RCC 7860 (cell line): ENCODE results near the gene UPK3BL2.
"Not testable (repeated sequence)": the region's sequence is repeated elsewhere in the genome, so short reads cannot be mapped to it uniquely, and the experiment has no call there.

Experiments
- DNase-seq: peaks from one replicate; pipeline ENCODE4 v3.0.0-alpha.2; 2015; ENCODE audit warnings: low spot score
- FAIRE-seq: peaks from 2 replicates; lab custom pipeline; 2012; peaks lifted over from hg19 to GRCh38; lab: Jason Lieb, UNC

UPK3BL2 gene, protein sequence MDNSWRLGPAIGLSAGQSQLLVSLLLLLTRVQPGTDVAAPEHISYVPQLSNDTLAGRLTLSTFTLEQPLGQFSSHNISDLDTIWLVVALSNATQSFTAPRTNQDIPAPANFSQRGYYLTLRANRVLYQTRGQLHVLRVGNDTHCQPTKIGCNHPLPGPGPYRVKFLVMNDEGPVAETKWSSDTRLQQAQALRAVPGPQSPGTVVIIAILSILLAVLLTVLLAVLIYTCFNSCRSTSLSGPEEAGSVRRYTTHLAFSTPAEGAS

DNA sequence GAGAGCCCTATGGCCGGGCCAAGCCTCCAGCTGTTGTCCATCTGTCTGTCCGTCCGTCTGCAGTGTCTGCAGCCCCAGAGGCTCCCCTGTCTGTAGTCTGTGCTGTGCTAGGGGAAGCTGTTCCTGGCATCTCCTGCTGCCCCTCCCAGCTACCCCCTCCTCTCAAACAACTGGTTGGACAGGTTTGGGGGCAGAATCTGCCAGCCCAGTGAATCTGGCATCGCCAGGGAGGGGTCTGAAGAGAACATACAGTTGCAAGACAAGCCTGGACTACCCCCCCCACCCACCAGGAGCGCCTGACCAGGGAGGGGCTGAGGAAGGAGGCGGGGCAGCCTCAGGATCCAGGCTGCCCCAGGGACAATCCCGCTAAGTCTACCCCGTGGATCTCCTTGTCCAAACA is at the start of gene UPK3BL2:
Gene UPK3BL2, minus strand, starts transcription at position 101 of the 400 bp plus-strand sequence. Its CDS starts 60 bp downstream, at position 41.
- not testable (repeated sequence) for DNase-seq, FAIRE-seq

GRCh38 chr7:102592477-102593019 is 49.1 kb upstream of the UPK3BL2 start:
- not testable (repeated sequence) for FAIRE-seq, DNase-seq

DNA sequence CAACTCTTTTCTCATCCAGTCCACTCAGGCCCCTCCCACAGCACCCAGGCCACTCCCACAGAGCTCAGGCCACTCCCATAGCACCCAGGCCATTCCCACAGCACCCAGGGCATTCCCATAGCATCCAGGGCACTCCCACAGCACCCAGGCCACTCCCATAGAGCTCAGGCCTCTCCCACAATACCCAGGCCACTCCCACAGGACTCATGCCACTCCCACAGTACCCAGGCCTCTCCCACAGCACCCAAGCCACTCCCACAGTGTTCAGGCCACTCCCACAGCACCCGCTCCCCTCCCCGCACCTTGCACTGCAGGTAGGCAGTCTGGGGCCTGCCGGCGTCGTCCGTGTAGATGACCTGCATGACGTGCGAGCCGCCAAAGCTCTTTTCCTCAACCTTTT is 46.4 kb upstream of the UPK3BL2 start:
- not testable (repeated sequence) for FAIRE-seq, DNase-seq

GRCh38 chr7:102583495-102583894 is 40.0 kb upstream of the UPK3BL2 start:
- DNase-seq, FAIRE-seq: not testable (repeated sequence)

DNA sequence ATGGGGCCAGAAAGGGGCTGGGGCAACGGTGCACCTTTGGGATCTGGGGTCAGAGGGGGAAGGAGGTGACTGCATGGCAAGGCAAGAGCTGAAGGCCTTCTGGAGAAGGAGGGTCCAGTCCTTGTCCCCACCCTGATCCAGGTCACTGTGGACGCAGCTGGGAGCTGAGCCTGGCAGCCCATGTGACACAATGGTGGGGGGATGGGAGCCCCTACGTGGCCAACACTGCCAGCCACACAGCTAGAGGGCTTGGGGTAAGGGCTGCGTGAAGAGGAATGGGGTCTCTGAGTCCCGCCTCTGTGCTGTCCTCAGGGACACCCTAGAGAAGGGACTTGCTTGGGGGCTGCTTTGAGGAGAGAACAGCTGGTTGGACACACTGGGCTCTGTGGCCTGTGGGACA is 38.2 kb upstream of the UPK3BL2 start:
- DNase-seq, FAIRE-seq: not testable (repeated sequence)

GRCh38 chr7:102578486-102578885 is 35.0 kb upstream of the UPK3BL2 start:
- FAIRE-seq, DNase-seq: not testable (repeated sequence)

DNA sequence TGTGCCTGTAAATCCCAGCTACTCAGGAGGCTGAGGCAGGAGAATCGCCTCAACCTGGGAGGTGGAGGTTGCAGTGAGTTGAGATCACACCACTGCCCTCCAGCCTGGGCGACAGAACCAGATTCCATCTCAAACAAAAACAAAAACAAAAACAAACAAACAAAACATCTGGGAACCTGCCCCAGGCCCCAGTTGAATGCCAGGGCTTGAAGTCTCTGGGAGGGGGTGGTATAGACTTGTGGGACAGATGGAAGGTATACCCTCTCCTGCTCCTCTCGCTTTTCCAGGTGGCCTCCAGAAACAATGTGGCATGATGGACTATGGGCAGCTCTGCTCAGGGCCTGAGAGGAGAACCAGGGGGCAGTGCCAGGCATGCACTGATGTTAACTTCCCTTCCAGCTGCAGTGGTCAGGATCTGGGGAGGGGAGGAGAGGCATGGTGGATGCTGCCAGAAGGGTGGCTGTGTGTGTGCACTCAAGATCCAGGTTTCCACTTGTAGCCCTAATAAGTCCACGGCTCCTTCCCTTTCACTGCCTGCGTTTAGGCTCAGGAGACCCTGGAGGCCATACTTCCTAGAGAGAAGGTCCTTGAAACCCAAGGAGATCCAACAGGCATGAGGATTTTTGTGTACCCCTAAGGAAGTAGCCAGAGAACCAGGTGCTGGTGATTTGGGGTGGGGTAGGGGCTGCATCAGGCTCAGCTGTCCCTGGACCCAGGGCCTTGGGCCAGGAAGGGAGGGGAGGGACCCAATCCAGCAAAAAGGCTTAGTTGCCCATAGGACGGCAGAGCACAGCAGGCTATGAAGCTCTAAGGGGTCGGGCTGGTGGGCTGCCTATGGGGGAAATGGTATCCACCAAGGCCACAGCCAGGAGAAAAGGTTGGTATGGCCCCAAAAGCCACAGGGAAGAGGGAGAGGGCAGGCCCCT is 34.1 kb upstream of the UPK3BL2 start:
- not testable (repeated sequence) for DNase-seq, FAIRE-seq

DNA sequence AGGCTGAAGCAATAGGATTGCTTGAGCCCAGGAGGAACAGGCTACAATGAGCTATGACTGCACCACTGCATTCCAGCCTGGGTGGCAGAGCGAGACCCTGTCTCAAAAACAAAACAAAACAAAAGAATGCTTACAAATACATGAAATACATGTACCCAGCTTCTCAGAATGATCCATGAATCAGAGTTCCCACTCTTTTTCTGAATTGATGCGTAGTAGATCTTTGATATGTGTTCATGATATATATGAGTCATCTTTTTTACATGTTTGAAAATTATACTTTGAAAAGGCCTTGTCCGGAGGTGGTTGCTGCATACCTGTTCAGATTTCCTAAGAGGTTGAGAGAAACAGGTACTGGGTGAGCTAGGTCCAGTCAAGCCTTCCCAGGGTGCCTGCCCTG is 32.9 kb upstream of the UPK3BL2 start:
- DNase-seq, FAIRE-seq: not testable (repeated sequence)

DNA sequence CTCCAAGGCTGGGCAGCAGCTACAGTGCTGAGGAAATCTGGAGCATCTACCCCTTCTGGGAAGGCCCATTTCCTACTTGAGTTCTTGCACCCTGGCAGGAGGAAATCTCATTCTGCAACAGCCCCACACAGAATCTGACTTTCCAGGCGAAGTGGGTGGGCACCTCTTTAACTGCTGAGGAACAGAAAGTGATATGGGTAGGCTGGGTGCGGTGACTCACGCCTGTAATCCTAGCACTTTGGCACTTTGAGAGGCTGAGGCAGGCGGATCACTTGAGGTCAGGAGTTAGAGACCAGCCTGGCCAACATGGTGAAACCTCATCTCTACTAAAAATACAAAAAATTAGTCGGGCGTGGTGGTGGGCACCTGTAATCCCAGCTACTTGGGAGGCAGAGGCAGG is 31.1 kb upstream of the UPK3BL2 start:
- not testable (repeated sequence) for FAIRE-seq, DNase-seq

DNA sequence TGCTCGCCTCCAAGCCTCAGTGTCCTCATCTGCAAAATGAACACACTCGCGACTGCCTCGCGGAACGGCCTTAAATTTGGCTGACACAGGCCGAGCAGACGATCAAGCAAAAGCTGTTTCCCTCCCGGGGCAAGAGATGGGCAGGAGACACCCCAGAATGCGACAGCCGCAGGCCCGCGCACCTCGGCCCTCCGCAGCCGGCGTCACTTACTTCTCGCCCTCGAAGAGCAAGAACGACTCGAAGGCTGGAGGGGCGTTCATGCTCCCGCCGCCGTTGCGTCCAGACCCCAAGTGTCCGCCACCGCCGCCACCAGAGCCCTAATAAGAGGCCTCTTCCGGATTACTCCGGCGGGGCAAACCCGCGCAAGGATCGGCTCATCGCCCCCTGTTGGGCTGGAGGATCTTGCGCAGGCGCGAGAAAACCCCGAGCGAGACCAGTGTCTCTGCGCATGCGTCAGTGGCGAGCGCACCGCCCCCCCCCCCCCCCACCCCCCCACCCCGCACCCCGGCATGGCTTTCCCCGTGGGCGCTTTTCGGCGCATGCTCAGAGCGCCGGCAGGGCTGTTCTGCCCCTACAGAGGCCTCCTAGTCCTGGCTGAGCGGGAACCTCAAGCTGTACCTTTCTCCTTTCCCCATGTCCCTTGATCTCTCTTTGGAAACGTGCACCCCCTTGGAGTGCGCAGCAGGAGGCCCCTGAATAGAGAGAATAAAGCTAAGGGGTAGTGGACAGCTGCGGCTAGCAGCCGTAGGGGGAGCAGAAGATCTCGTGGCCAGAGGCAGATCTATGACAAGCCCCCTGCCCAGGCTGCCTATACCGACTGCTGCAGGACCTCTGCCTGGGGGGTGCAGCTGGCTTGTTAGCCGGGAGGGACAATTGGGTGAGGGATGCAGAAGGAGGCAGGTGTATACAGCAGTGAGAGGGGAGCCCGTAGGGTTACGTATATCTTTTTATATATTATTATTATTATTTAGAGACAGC is 29.1 kb upstream of the UPK3BL2 start, which contains the start of gene POLR2J3:
Gene POLR2J3, minus strand, starts transcription at position 323 of the 979 bp plus-strand sequence. Its CDS starts 62 bp downstream, at position 261.
- not testable (repeated sequence) for FAIRE-seq
- DNase-seq = peak; percentile 84

- FAIRE-seq, DNase-seq: not testable (repeated sequence)
These were observed 25.1 kb upstream of the UPK3BL2 start for GRCh38 chr7:102568620-102569019.

DNA sequence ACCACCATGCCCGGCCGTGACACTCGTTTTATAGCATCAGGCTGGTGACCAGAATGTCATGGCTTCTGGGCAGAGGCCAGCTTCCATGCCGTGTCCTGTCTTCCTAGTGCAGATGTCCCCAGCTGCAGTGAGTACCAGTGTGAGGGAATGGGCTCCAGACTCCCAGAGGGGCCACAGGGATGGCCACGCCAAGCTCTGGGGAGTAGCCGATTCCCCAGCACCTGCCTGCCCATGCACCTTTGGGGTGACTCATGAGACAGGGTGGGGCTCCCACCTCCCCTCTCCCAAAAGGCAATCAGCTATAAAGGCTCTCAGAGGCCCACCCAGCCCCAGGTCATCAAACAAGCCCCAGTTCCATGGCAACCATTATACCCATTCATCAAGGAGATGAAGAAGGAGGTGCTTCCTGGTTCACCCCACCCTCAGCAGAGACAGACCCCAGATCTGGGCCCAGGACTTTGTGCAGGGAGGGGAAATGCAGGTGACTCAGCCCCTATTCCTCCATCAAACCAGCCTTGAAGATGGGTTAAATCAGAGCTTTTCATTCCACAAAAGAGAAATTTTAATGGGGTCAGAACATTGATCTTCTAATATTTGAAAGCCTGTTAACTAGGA is 7.4 kb upstream of the UPK3BL2 start, which contains the start of gene SPDYE2:
Gene SPDYE2, plus strand, starts transcription at position 419 of the 615 bp plus-strand sequence. CDS start 2,030 bp downstream, outside the sequence.
- not testable (repeated sequence) for DNase-seq, FAIRE-seq

GRCh38 chr7:102546353-102546752 is 2.9 kb upstream of the UPK3BL2 start:
- DNase-seq = not testable (repeated sequence)
- FAIRE-seq = peak; percentile 82

DNA sequence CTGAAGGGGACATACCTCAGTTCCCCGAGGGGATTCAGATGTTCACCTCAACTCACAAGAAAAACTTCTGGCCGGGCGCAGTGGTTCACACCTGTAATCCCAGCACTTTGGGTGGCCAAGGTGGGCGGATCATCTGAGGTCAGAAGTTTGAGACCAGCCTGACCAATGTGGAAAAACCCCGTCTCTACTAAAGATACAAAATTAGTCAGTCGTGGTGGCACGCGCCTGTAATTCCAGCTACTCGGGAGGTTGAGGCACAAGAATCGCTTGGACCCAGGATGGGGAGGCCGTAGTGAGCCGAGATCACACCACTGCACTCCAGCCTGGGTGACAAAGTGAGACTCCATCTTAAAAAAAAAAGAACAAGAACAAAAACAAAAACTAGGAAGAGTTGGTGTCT is 1.8 kb upstream of the UPK3BL2 start:
- DNase-seq, FAIRE-seq: not testable (repeated sequence)

- DNase-seq, FAIRE-seq: not testable (repeated sequence)
These were observed 876 bp upstream of the UPK3BL2 start for GRCh38 chr7:102544372-102544771.

DNA sequence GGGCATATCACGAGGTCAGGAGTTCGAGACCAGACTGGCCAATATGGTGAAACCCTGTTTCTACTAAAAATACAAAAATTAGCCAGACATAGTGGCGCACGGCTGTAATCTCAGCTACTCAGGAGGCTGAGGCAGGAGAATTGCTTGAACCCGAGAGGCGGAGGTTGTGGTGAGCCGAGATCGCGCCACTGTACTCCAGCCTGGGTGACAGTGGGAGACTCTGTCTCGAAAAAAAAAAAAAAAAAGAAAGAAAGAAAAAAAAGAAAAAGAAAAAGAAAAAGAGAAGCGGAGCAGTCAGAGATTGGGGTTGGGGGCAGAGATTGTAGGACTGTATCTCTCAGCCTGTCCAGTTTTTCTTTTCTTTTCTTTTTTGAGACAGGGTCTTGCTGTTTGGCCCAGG is 725 bp downstream of the UPK3BL2 start:
- not testable (repeated sequence) for DNase-seq, FAIRE-seq

DNA sequence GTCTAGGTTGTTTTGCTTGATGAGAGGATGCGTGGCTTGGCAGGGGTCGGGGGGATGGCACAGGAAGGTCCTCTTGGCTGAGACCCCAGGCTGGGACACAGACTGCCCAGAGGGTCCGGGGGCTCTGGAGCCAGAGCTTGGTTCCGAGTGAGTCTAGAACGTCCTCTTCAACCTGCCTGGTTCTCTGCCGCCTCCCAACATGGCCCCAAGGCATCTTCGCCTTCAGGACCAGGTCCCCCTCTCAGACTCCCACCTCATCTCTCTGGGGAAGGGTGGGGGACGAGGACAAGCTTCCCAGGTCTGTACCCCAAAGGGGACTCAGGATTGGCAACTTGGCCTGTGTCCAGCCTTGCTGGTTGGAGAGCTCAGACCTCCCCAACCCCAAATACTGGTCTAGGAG is 1.4 kb downstream of the UPK3BL2 start:
- not testable (repeated sequence) for FAIRE-seq, DNase-seq

DNA sequence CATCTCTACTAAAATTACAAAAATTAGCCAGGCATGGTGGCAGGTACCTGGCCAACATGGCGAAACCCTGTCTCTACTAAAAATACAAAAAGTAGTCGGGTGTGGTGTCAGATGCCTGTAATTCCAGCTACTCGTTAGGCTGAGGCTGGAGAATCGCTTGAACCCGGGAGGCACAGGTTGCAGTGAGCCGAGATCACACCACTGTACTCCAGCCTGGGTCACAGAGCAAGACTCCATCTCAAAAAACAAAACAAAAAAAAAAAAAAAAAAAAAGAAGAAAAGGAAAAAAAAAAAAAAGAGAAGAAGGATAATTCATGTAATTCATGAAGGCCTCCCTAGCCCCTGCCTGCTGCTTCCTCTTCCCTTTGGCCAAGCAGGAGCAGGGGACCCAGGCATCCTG is 2.9 kb downstream of the UPK3BL2 start:
- not testable (repeated sequence) for FAIRE-seq, DNase-seq

DNA sequence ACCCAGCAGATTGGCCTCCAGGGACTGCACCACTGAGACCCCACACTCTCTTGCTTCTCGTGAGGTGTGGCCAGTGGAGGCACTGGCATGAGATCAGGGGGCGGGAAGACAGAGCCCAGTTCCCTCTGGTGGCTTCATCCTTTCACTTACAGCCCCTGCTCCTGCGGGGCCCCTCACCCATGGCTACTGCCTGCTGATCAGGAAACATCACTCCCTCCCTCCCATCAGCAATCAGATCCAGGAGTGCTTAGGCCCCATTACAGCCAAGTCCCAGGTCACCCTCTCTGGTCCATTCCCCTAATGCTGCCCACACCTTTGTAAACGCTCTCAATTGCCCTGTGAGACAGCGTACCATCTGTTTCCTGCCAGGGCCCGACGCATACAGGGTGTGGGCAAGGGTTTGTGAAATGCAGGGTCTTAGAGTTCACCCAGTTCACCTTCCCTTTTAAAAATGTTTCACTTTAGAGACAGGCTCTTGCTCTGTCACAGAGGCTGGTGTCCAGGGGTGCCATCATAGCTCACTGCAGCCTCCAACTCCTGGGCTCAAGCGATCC is 8.4 kb downstream of the UPK3BL2 start:
- DNase-seq, FAIRE-seq: not testable (repeated sequence)
